ENCODE measurements around the gene MFSD6. TPM values are rescaled to one million over a fixed set of nuclear protein-coding genes. Genes with fewer than 3 reads are reported as not detected.

MFSD6 gene
- polyA plus RNA-seq, 3 donors, result 8.8 to 15.7 (median 12.9) TPM

GRCh38 chr2:190449925-190450324 lies 41.8 kb downstream of the MFSD6 start:
- Histone ChIP-seq H3K4me2 (replicated peaks; ENCODE audit: extremely low read depth, low read length, poor library complexity, severe bottlenecking) (no peak overlapping the region), H2AFZ (ENCODE audit: insufficient read depth, low read depth, low read length, poor library complexity, severe bottlenecking) (no peak overlapping the region), H3K36me3 (replicated peaks in 1 of 2; ENCODE audit: control insufficient read depth in 1 of 2, insufficient read depth in 2 of 2, low read length in 2 of 2) (peaks cover 0 to 7% of the 10 kb centered on the region in 2 donors), H3K79me2 (ENCODE audit: insufficient read depth, low read length) (peaks cover 54% of the 10 kb centered on the region), H4K20me1 (ENCODE audit: insufficient read depth, low read length) (peaks cover 41% of the 10 kb centered on the region), H3K27me3 (ENCODE audit: control insufficient read depth in 2 of 2, insufficient read depth in 2 of 2, low read length in 2 of 2) (no peaks in the 10 kb centered on the region), H3K4me3 (replicated peaks in 1 of 3; ENCODE audit: low read depth in 2 of 3, low read length in 3 of 3) (no peak overlapping the region), H3K9me3 (replicated peaks in 1 of 2; ENCODE audit: control insufficient read depth in 1 of 2, insufficient read depth in 1 of 2, low read length in 2 of 2) (no peaks in the 10 kb centered on the region), H3K4me1 (ENCODE audit: control insufficient read depth in 1 of 2, insufficient read depth in 2 of 2, low read length in 2 of 2) (no peaks in the 10 kb centered on the region), H3K27ac (ENCODE audit: low read depth in 1 of 2, low read length in 2 of 2) (no peak overlapping the region), H3K9ac (ENCODE audit: insufficient read depth, low read length, poor library complexity, severe bottlenecking) (no peak overlapping the region)
- Mint-ChIP-seq H3K4me1 (peaks cover 12% of the 10 kb centered on the region), H3K4me3 (no peak overlapping the region), H3K27me3 (ENCODE audit: low read depth in 3 of 3) (no peaks in the 10 kb centered on the region), H3K27ac (no peak overlapping the region), H3K36me3 (peaks cover 4 to 8% of the 10 kb centered on the region in 2 donors), H3K9me3 (peaks cover 0 to 3% (median 0%) of the 10 kb centered on the region in 7 donors)
- TF ChIP-seq CTCF (IDR thresholded peaks at IDR 0.05), result no peak
- no CpG with 5 or more reads among the region's 3 CpGs for WGBS (ENCODE audit: insufficient coverage)
- intact Hi-C loops (cut with micrococcal nuclease), result no loop called here
- no peak for DNase-seq

DNA sequence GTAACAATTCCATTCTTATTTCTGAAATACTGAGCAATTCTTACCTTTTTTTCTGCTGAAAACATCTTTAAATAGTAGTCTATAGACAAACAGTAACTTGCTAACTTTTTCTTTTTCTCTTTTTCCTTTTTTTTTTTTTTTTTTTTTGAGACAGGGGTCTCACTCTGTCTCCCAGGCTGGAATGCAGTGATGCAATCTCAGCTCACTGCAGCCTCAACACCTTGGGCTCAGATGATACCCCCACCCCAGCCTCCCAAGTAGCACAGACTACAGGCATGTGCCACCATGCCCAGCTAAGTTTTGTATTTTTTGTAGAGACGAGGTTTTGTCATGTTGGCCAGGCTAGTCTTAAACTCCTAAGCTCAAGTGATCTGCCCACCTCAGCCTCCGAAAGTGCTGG lies 42.2 kb downstream of the MFSD6 start:
- peaks cover 51% of the 10 kb centered on the region for H3K79me2 ChIP-seq (ENCODE audit: insufficient read depth, low read length)
- H3K27me3 ChIP-seq (ENCODE audit: control insufficient read depth in 2 of 2, insufficient read depth in 2 of 2, low read length in 2 of 2), result no peaks in the 10 kb centered on the region
- H4K20me1 ChIP-seq (ENCODE audit: insufficient read depth, low read length), result peaks cover 41% of the 10 kb centered on the region
- Mint-ChIP-seq H3K27ac (no peak overlapping the region), H3K4me1 (peaks cover 13% of the 10 kb centered on the region), H3K36me3 (peaks cover 5 to 6% of the 10 kb centered on the region in 2 donors), H3K27me3 (ENCODE audit: low read depth in 3 of 3) (no peaks in the 10 kb centered on the region), H3K9me3 (peaks cover 0 to 3% (median 0%) of the 10 kb centered on the region in 7 donors), H3K4me3 (no peak overlapping the region)
- H2AFZ ChIP-seq (ENCODE audit: insufficient read depth, low read depth, low read length, poor library complexity, severe bottlenecking), result no peak overlapping the region
- WGBS (ENCODE audit: insufficient coverage), result 100% methylated on average over 1 of the region's 2 CpGs
- intact Hi-C loops (cut with micrococcal nuclease), result no loop called here
- no peaks in the 10 kb centered on the region for H3K9me3 ChIP-seq (replicated peaks in 1 of 2; ENCODE audit: control insufficient read depth in 1 of 2, insufficient read depth in 1 of 2, low read length in 2 of 2)
- DNase-seq, result no peak
- TF ChIP-seq CTCF (IDR thresholded peaks at IDR 0.05), result no peak
- no peak overlapping the region for H3K4me3 ChIP-seq (replicated peaks in 1 of 3; ENCODE audit: low read depth in 2 of 3, low read length in 3 of 3)
- peaks cover 0 to 7% of the 10 kb centered on the region in 2 donors for H3K36me3 ChIP-seq (replicated peaks in 1 of 2; ENCODE audit: control insufficient read depth in 1 of 2, insufficient read depth in 2 of 2, low read length in 2 of 2)
- no peak overlapping the region for H3K27ac ChIP-seq (ENCODE audit: low read depth in 1 of 2, low read length in 2 of 2)
- H3K4me2 ChIP-seq (replicated peaks; ENCODE audit: extremely low read depth, low read length, poor library complexity, severe bottlenecking), result no peak overlapping the region
- no peaks in the 10 kb centered on the region for H3K4me1 ChIP-seq (ENCODE audit: control insufficient read depth in 1 of 2, insufficient read depth in 2 of 2, low read length in 2 of 2)
- no peak overlapping the region for H3K9ac ChIP-seq (ENCODE audit: insufficient read depth, low read length, poor library complexity, severe bottlenecking)
